Breast epithelium (tissue), 4 donors: ENCODE measurements around the gene ZNF423. TPM values are rescaled to one million over a fixed set of nuclear protein-coding genes. Genes with fewer than 3 reads are reported as not detected.

ENCODE experiments used
- DNase-seq, 2 donors: peaks; one replicate each; pipeline ENCODE4 v3.0.0-alpha.2; 2019; ENCODE audit warnings: low spot score in 2 of 2
- H3K27ac ChIP-seq, 2 donors: fragments of 200-600 bp; sonication (generic) in 1 of 2; one replicate each; pipeline ENCODE4 v1.5.1; 2016 to 2019; ENCODE audit warnings: mild to moderate bottlenecking in 1 of 2
- H3K27me3 ChIP-seq, 2 donors: fragments of 200-600 bp; sonication (generic) in 1 of 2; one replicate each; pipeline versions ENCODE4 v1.5.1 to v1.6.0; 2017 to 2019; ENCODE audit warnings: control low read depth in 1 of 2, mild to moderate bottlenecking in 1 of 2
- H3K36me3 ChIP-seq: fragments of 200-600 bp; one replicate; pipeline ENCODE4 v1.5.1; 2019
- H3K4me1 ChIP-seq, 2 donors: fragments of 200-600 bp; sonication (generic); one replicate each; pipeline ENCODE4 v1.5.1; 2016 to 2019; ENCODE audit warnings: control low read depth in 1 of 2
- H3K4me3 ChIP-seq, 3 donors: fragments of 200-600 bp; sonication (generic); 1 replicate in 2 of 3; 2 replicates in 1 of 3; pipeline ENCODE4 v1.5.1; 2016 to 2019; ENCODE audit warnings: mild to moderate bottlenecking in 3 of 3, moderate library complexity in 2 of 3
- H3K9me3 ChIP-seq, 2 donors: fragments of 200-600 bp; sonication (generic) in 1 of 2; one replicate each; pipeline ENCODE4 v1.5.1; 2016 to 2019; ENCODE audit warnings: control low read depth in 1 of 2
- CTCF ChIP-seq, 3 donors: fragments of 450-650 bp; IDR thresholded peaks; one replicate each; pipeline ENCODE4 v1.5.1; 2016 to 2017; ENCODE audit warnings: antibody characterized with exemption in 3 of 3, mild to moderate bottlenecking in 3 of 3, moderate library complexity in 3 of 3
- POLR2A ChIP-seq: fragments of 450-650 bp; IDR thresholded peaks from one replicate; pipeline ENCODE4 v1.6.1; 2016; ENCODE audit warnings: antibody characterized with exemption, mild to moderate bottlenecking, moderate library complexity
- POLR2AphosphoS5 ChIP-seq, 3 donors: sonication (generic); formaldehyde crosslinking; IDR thresholded peaks; one replicate each; pipeline ENCODE4 v1.6.1; 2017; ENCODE audit warnings: antibody characterized with exemption in 3 of 3
- intact Hi-C: fragments of 100-400 bp; cut with DNase I; formaldehyde crosslinking; loops from one replicate; pipeline ENCODE4 v1.15.1; 2023; ENCODE audit warnings: low total_unique reads
- total RNA-seq, 3 donors: library from RNA; depleted of rRNA; stranded (reverse); fragments of >200 nt; gene quantifications; one replicate each; pipeline ENCODE4 v1.1.0, GENCODE V29; 2016

Gene ZNF423
- total RNA-seq, 3 donors from 2014 or later: 4.7 to 8.0 (median 5.9) TPM

- intact Hi-C loops: no loop called here
- no peaks in the 10 kb centered on the region for H3K4me1 ChIP-seq
- no peak overlapping the region for H3K4me3 ChIP-seq
- no peak for DNase-seq
- H3K27me3 ChIP-seq: no peaks in the 10 kb centered on the region
- H3K9me3 ChIP-seq: no peaks in the 10 kb centered on the region
- H3K36me3 ChIP-seq: no peaks in the 10 kb centered on the region
- no peak overlapping the region for H3K27ac ChIP-seq
- no peak for TF ChIP-seq POLR2AphosphoS5 (IDR thresholded peaks at IDR 0.05)
- TF ChIP-seq CTCF (IDR thresholded peaks at IDR 0.05): no peak
- TF ChIP-seq POLR2A: no peak
These were observed 98.9 kb downstream of the ZNF423 start for GRCh38 chr16:49756775-49757558.

- Histone ChIP-seq H3K9me3 (no peaks in the 10 kb centered on the region), H3K4me3 (peak overlapping the region in 1 of 3 donors; percentile 64), H3K27me3 (no peaks in the 10 kb centered on the region), H3K4me1 (no peaks in the 10 kb centered on the region), H3K27ac (no peak overlapping the region), H3K36me3 (no peaks in the 10 kb centered on the region)
- intact Hi-C loops: no loop called here
- DNase-seq: no peak
- TF ChIP-seq POLR2AphosphoS5 (IDR thresholded peaks at IDR 0.05): no peak
- TF ChIP-seq CTCF (IDR thresholded peaks at IDR 0.05): no peak
- TF ChIP-seq POLR2A: no peak
These were observed 100.0 kb downstream of the ZNF423 start for GRCh38 chr16:49755716-49756505.

- H3K4me3 ChIP-seq: peak overlapping the region; percentile 28 to 64 (median 48)
- no peaks in the 10 kb centered on the region for H3K36me3 ChIP-seq
- TF ChIP-seq POLR2AphosphoS5 (IDR thresholded peaks at IDR 0.05): no peak
- TF ChIP-seq POLR2A: no peak
- peak in 1 of 3 donors; percentile 34 for TF ChIP-seq CTCF (IDR thresholded peaks at IDR 0.05)
- intact Hi-C loops: no loop called here
- DNase-seq: no peak
- H3K27me3 ChIP-seq: no peaks in the 10 kb centered on the region
- H3K27ac ChIP-seq: peak overlapping the region; percentile 42 to 51
- H3K9me3 ChIP-seq: no peaks in the 10 kb centered on the region
- no peaks in the 10 kb centered on the region for H3K4me1 ChIP-seq
These were observed 100.6 kb downstream of the ZNF423 start for GRCh38 chr16:49755313-49755620.

- no peaks in the 10 kb centered on the region for H3K36me3 ChIP-seq
- H3K4me3 ChIP-seq: peak overlapping the region; percentile 28 to 64 (median 48)
- intact Hi-C loops: no loop called here
- no peaks in the 10 kb centered on the region for H3K4me1 ChIP-seq
- peak overlapping the region; percentile 42 to 51 for H3K27ac ChIP-seq
- no peak for DNase-seq
- no peaks in the 10 kb centered on the region for H3K9me3 ChIP-seq
- H3K27me3 ChIP-seq: no peaks in the 10 kb centered on the region
- TF ChIP-seq POLR2AphosphoS5 (IDR thresholded peaks at IDR 0.05) (no peak), POLR2A (no peak), CTCF (IDR thresholded peaks at IDR 0.05) (no peak)
These were observed 101.2 kb downstream of the ZNF423 start for GRCh38 chr16:49754495-49755312.
